ENCODE measurements around the gene OOSP4B. TPM values are rescaled to one million over a fixed set of nuclear protein-coding genes. Genes with fewer than 3 reads are reported as not detected.

OOSP4B gene
- total and polyA plus RNA-seq, 2 of the 8 experiments (the other 6 are each of a cell fraction or from before 2014, with no cell fraction given), result not detected

Other genes starting within 250 kb of the OOSP4B start
- gene MRPL16, start 206.4 kb upstream of the OOSP4B start, total RNA-seq (2021; fragmentation: NEBNext Ultra II Directional; extraction: Animal tissue kit (Norgen Biotek cat#: 25700)), result 76.8 and 79.8 TPM in 2 replicates
- gene MRPL16, start 206.4 kb upstream of the OOSP4B start, polyA plus RNA-seq (2011; rRNA removed), result 69.2 and 72.3 TPM in 2 replicates
- gene CBLIF, start 171.7 kb upstream of the OOSP4B start, total RNA-seq (2021; fragmentation: NEBNext Ultra II Directional; extraction: Animal tissue kit (Norgen Biotek cat#: 25700)), result not detected in 2 replicates
- not detected in 2 replicates for gene CBLIF, start 171.7 kb upstream of the OOSP4B start, polyA plus RNA-seq (2011; rRNA removed)
- not detected in 2 replicates for gene TCN1, start 150.7 kb upstream of the OOSP4B start, total RNA-seq (2021; fragmentation: NEBNext Ultra II Directional; extraction: Animal tissue kit (Norgen Biotek cat#: 25700))
- gene TCN1, start 150.7 kb upstream of the OOSP4B start, polyA plus RNA-seq (2011; rRNA removed), result not detected in 2 replicates
- not detected in 2 replicates for gene OOSP3, start 138.4 kb upstream of the OOSP4B start, total RNA-seq (2021; fragmentation: NEBNext Ultra II Directional; extraction: Animal tissue kit (Norgen Biotek cat#: 25700))
- not detected in 2 replicates for gene OOSP3, start 138.4 kb upstream of the OOSP4B start, polyA plus RNA-seq (2011; rRNA removed)
- not detected in 2 replicates for gene OOSP1, start 78.7 kb upstream of the OOSP4B start, total RNA-seq (2021; fragmentation: NEBNext Ultra II Directional; extraction: Animal tissue kit (Norgen Biotek cat#: 25700))
- gene OOSP1, start 78.7 kb upstream of the OOSP4B start, polyA plus RNA-seq (2011; rRNA removed), result not detected in 2 replicates
- gene OOSP4A, start 53.1 kb upstream of the OOSP4B start, total RNA-seq (2021; fragmentation: NEBNext Ultra II Directional; extraction: Animal tissue kit (Norgen Biotek cat#: 25700)), result not detected in 2 replicates
- gene OOSP4A, start 53.1 kb upstream of the OOSP4B start, polyA plus RNA-seq (2011; rRNA removed), result not detected in 2 replicates
- not detected in 2 replicates for gene OOSP2, start 23.2 kb downstream of the OOSP4B start, total RNA-seq (2021; fragmentation: NEBNext Ultra II Directional; extraction: Animal tissue kit (Norgen Biotek cat#: 25700))
- not detected in 2 replicates for gene OOSP2, start 23.2 kb downstream of the OOSP4B start, polyA plus RNA-seq (2011; rRNA removed)
- not detected in 2 replicates for gene MS4A3, start 39.5 kb downstream of the OOSP4B start, total RNA-seq (2021; fragmentation: NEBNext Ultra II Directional; extraction: Animal tissue kit (Norgen Biotek cat#: 25700))
- not detected in 2 replicates for gene MS4A3, start 39.5 kb downstream of the OOSP4B start, polyA plus RNA-seq (2011; rRNA removed)
- not detected in 2 replicates for gene MS4A2, start 71.5 kb downstream of the OOSP4B start, total RNA-seq (2021; fragmentation: NEBNext Ultra II Directional; extraction: Animal tissue kit (Norgen Biotek cat#: 25700))
- not detected in 2 replicates for gene MS4A2, start 71.5 kb downstream of the OOSP4B start, polyA plus RNA-seq (2011; rRNA removed)
- gene MS4A6A, start 165.9 kb downstream of the OOSP4B start, total RNA-seq (2021; fragmentation: NEBNext Ultra II Directional; extraction: Animal tissue kit (Norgen Biotek cat#: 25700)), result not detected in 2 replicates
- not detected in 2 replicates for gene MS4A6A, start 165.9 kb downstream of the OOSP4B start, polyA plus RNA-seq (2011; rRNA removed)
- not detected in 2 replicates for gene MS4A4E, start 226.0 kb downstream of the OOSP4B start, total RNA-seq (2021; fragmentation: NEBNext Ultra II Directional; extraction: Animal tissue kit (Norgen Biotek cat#: 25700))
- gene MS4A4E, start 226.0 kb downstream of the OOSP4B start, polyA plus RNA-seq (2011; rRNA removed), result not detected in 2 replicates

All from H1 (cell line).